Activated naive CD4-positive, alpha-beta T cell (primary cell): ENCODE data around the gene RAB8A.

Experiments used
- DNase-seq, 4 experiments: peaks; one replicate each; lab custom pipeline; 2025; lab: John Stamatoyannopoulos, UW

RAB8A gene

GRCh38 chr19:16180611-16181010 lies 68.9 kb downstream of the RAB8A start:
- no peak for DNase-seq
